K562 (cell line): Measurements from ENCODE around the gene ANTKMT. TPM values are rescaled to one million over a fixed set of nuclear protein-coding genes. Genes with fewer than 3 reads are reported as not detected.

ENCODE experiments used
- ATAC-seq: fragments of 200-7000 bp; cut with Tn5 transposase; 3 replicates; pipeline ENCODE4 v1.9.1; 2020; ENCODE audit warnings: moderate library complexity
- BruUV-seq: library from RNA; stranded (reverse); fragments of 400-500 nt; replicated peaks from 2 replicates; lab custom pipeline; 2021; lab: Mats Ljungman, UMichigan
- CTCF ChIA-PET: fragments of 300-600 bp; formaldehyde crosslinking; extraction: SDS; loops from one replicate; lab custom pipeline; 2021; ENCODE audit warnings: low intra/inter-chr PET ratio; lab: Yijun Ruan, JAX
- POLR2A ChIA-PET: fragments of 300-600, 350-650 bp; sonication (Branson Sonifier 250); formaldehyde crosslinking; extraction: SDS; loops from one replicate; lab custom pipeline; 2021; ENCODE audit warnings: antibody characterized with exemption, inconsistent platforms; lab: Yijun Ruan, JAX
- DNase-seq, 4 experiments: peaks; one replicate each; pipeline versions ENCODE4 v3.0.0 to v3.0.0-alpha.2; 2011 to 2018; ENCODE audit warnings: low spot score in 3 of 4, mixed read lengths in 3 of 4; ENCODE audit errors: extremely low read depth in 1 of 4
- FAIRE-seq: peaks from 2 replicates; lab custom pipeline; 2011; peaks lifted over from hg19 to GRCh38; lab: Jason Lieb, UNC
- H2AFZ ChIP-seq: 2 replicates; pipeline ENCODE4 v1.6.0; 2011; ENCODE audit warnings: low read depth, low read length, control low read depth, inconsistent platforms
- H3K27ac ChIP-seq: fragments of 200-600 bp; 3 replicates; pipeline ENCODE4 v1.8.0; 2011; ENCODE audit warnings: low read depth, mild to moderate bottlenecking, control low read depth, inconsistent platforms, low read length, moderate library complexity, mixed read lengths; ENCODE audit errors: extremely low read depth
- H3K27me3 ChIP-seq, 2 experiments: fragments of 300-600 bp in 1 of 2; 2 replicates in 1 of 2; 3 replicates in 1 of 2; pipeline versions ENCODE4 v1.6.0 to v1.8.0; 2011; ENCODE audit warnings: inconsistent platforms in 2 of 2, low read length in 2 of 2, mild to moderate bottlenecking in 1 of 2, mixed read lengths in 1 of 2, moderate library complexity in 1 of 2; ENCODE audit not compliant: control insufficient read depth in 2 of 2, insufficient read depth in 2 of 2
- H3K36me3 ChIP-seq: fragments of 300-600 bp; 3 replicates; pipeline ENCODE4 v1.8.0; 2011; ENCODE audit warnings: mild to moderate bottlenecking, low read length, inconsistent platforms; ENCODE audit not compliant: control insufficient read depth, insufficient read depth
- H3K4me1 ChIP-seq, 2 experiments: fragments of 200-600 bp in 1 of 2; replicated peaks in 1 of 2; 2 replicates in 1 of 2; 3 replicates in 1 of 2; pipeline versions ENCODE4 v1.5.1 to v1.8.0; 2011; ENCODE audit warnings: inconsistent platforms in 2 of 2, low read length in 2 of 2, mild to moderate bottlenecking in 1 of 2, mixed read lengths in 1 of 2, moderate library complexity in 1 of 2; ENCODE audit not compliant: control insufficient read depth in 2 of 2, insufficient read depth in 2 of 2
- H3K4me2 ChIP-seq: 2 replicates; pipeline ENCODE4 v1.6.1; 2011; ENCODE audit warnings: low read length, control low read depth, inconsistent platforms, mixed read lengths; ENCODE audit not compliant: insufficient read depth
- H3K4me3 ChIP-seq: fragments of 200-600 bp; sonication (generic), shearing (Covaris generic); 2 replicates; pipeline ENCODE4 v1.5.1; 2016; ENCODE audit warnings: control low read depth, inconsistent platforms
- H3K79me2 ChIP-seq: fragments of 200-600 bp; 3 replicates; pipeline ENCODE4 v1.8.0; 2011; ENCODE audit warnings: low read length, inconsistent platforms; ENCODE audit not compliant: control insufficient read depth, insufficient read depth
- H3K9ac ChIP-seq, 2 experiments: 2 replicates each; pipeline versions ENCODE4 v1.6.0 to v1.6.1; 2011; ENCODE audit warnings: low read depth in 2 of 2, low read length in 2 of 2, control low read depth in 1 of 2, inconsistent platforms in 1 of 2, mild to moderate bottlenecking in 1 of 2, mixed read lengths in 1 of 2; ENCODE audit not compliant: insufficient read depth in 1 of 2
- H3K9me1 ChIP-seq: one replicate; pipeline ENCODE4 v1.6.0; 2011; ENCODE audit warnings: inconsistent platforms, mild to moderate bottlenecking, low read length, moderate library complexity; ENCODE audit not compliant: control insufficient read depth, insufficient read depth
- H3K9me3 ChIP-seq: replicated peaks from 2 replicates; pipeline ENCODE4 v1.5.1; 2011; ENCODE audit warnings: low read depth, low read length, inconsistent platforms; ENCODE audit not compliant: control insufficient read depth, insufficient read depth
- H4K20me1 ChIP-seq: replicated peaks from 2 replicates; pipeline ENCODE4 v1.6.1; 2011; ENCODE audit warnings: low read length, inconsistent platforms, mixed read lengths; ENCODE audit not compliant: control insufficient read depth, insufficient read depth
- ARNT ChIP-seq, 2 experiments: fragments of 450-650 bp; IDR thresholded peaks; 2 replicates each; pipeline ENCODE4 v1.6.1; 2016; ENCODE audit warnings: mild to moderate bottlenecking in 1 of 2
- CBX1 ChIP-seq: sonication (generic); IDR thresholded peaks from 2 replicates; pipeline ENCODE4 v1.6.1; 2016; ENCODE audit warnings: antibody characterized with exemption, low read depth, mild to moderate bottlenecking
- CSDE1 ChIP-seq, 2 experiments: fragments of 450-650 bp; IDR thresholded peaks; 2 replicates each; pipeline ENCODE4 v1.6.1; 2016; ENCODE audit warnings: mild to moderate bottlenecking in 1 of 2
- FIP1L1 ChIP-seq: fragments of 200-400 bp; formaldehyde crosslinking; IDR thresholded peaks from 2 replicates; pipeline ENCODE4 v1.6.1; 2018; ENCODE audit warnings: mild to moderate bottlenecking, low read depth, low read length; ENCODE audit not compliant: poor library complexity, severe bottlenecking
- GABPA ChIP-seq: fragments of 200-800 bp; sonication (Bioruptor generic); conservative IDR thresholded peaks from 2 replicates; pipeline ENCODE4 v1.6.1; 2016; ENCODE audit warnings: low read depth, missing genetic modification characterization, missing compliant biosample characterization
- KLF10 ChIP-seq: fragments of 250-450 bp; sonication (Bioruptor Pico); IDR thresholded peaks from 2 replicates; pipeline ENCODE4 v1.6.1; 2021; ENCODE audit warnings: matching md5 sums
- KLF13 ChIP-seq: fragments of 450-650 bp; IDR thresholded peaks from 2 replicates; pipeline ENCODE4 v1.6.1; 2016; ENCODE audit warnings: missing genetic modification characterization, low read depth, mild to moderate bottlenecking, missing compliant biosample characterization, moderate library complexity, borderline replicate concordance
- MEF2A ChIP-seq: IDR thresholded peaks from 2 replicates; pipeline ENCODE4 v1.6.1; 2011; ENCODE audit warnings: low read depth, mild to moderate bottlenecking, low read length, moderate library complexity; ENCODE audit not compliant: control insufficient read depth
- MYC ChIP-seq, 2 experiments: fragments of 250-450 bp in 1 of 2; sonication (Bioruptor Pico) in 1 of 2; IDR thresholded peaks; 2 replicates each; pipeline versions ENCODE4 v1.5.1 to v1.6.1; 2012 to 2021; ENCODE audit warnings: low read depth in 2 of 2, borderline replicate concordance in 1 of 2, improper control_type of control experiment in 1 of 2, low read length in 1 of 2, mild to moderate bottlenecking in 1 of 2, moderate library complexity in 1 of 2
- MYNN ChIP-seq, 2 experiments: sonication (generic); formaldehyde crosslinking in 1 of 2; IDR thresholded peaks; 2 replicates each; pipeline versions ENCODE4 v1.5.0 to v1.6.1; 2016 to 2020; ENCODE audit warnings: antibody characterized with exemption in 1 of 2, missing genetic modification reagents in 1 of 2
- NFXL1 ChIP-seq: fragments of 450-650 bp; formaldehyde crosslinking; IDR thresholded peaks from 2 replicates; pipeline ENCODE4 v1.4.0; 2021; ENCODE audit warnings: mild to moderate bottlenecking
- RB1 ChIP-seq: fragments of 450-650 bp; IDR thresholded peaks from 2 replicates; pipeline ENCODE4 v1.6.1; 2017; ENCODE audit warnings: low read depth, mild to moderate bottlenecking
- RBFOX2 ChIP-seq: fragments of 200-400 bp; formaldehyde crosslinking; IDR thresholded peaks from 2 replicates; pipeline ENCODE4 v1.6.1; 2017; ENCODE audit warnings: low read depth, mild to moderate bottlenecking, low read length, moderate library complexity
- SAP30 ChIP-seq: fragments of 200-600 bp; sonication (generic); IDR thresholded peaks from 2 replicates; pipeline ENCODE4 v1.6.1; 2012; ENCODE audit warnings: borderline replicate concordance, low read depth, mild to moderate bottlenecking, moderate library complexity, low read length, control low read depth, inconsistent platforms; ENCODE audit not compliant: insufficient read depth, poor library complexity, severe bottlenecking
- U2AF2 ChIP-seq: fragments of 200-400 bp; formaldehyde crosslinking; optimal IDR thresholded peaks from 2 replicates; pipeline ENCODE3; 2017; ENCODE audit warnings: low read depth, mild to moderate bottlenecking, low read length
- YY1 ChIP-seq, 3 experiments: IDR thresholded peaks; 2 replicates each; pipeline ENCODE4 v1.6.1; 2011; ENCODE audit warnings: low read length in 2 of 3, mild to moderate bottlenecking in 2 of 3, moderate library complexity in 2 of 3, borderline replicate concordance in 1 of 3, control low read depth in 1 of 3, low read depth in 1 of 3; ENCODE audit not compliant: insufficient read depth in 3 of 3, insufficient replicate concordance in 2 of 3, control insufficient read depth in 1 of 3, insufficient read length in 1 of 3; ENCODE audit errors: extremely low read depth in 1 of 3
- ZBTB7A ChIP-seq: IDR thresholded peaks from 2 replicates; pipeline ENCODE4 v1.6.1; 2011; ENCODE audit warnings: low read depth, mild to moderate bottlenecking, low read length, moderate library complexity, borderline replicate concordance; ENCODE audit not compliant: control insufficient read depth
- WGBS: fragments of 100-300 bp; shearing (Covaris generic); methylation state at CpG from one replicate; pipeline ENCODE4 v1.1.6; 2016; ENCODE audit warnings: low coverage, mixed read lengths; ENCODE audit not compliant: insufficient coverage; ENCODE audit errors: missing lambda C conversion rate; 5-methylcytosine and 5-hydroxymethylcytosine counted together
- in situ Hi-C: fragments of 300-500 bp; cut with MboI; formaldehyde crosslinking; loops from 4 replicates; pipeline ENCODE4 v1.15.0; 2018; ENCODE audit warnings: inconsistent platforms, mixed read lengths
- intact Hi-C: fragments of 100-400 bp; cut with micrococcal nuclease; formaldehyde crosslinking; loops from 2 replicates; pipeline ENCODE4 v1.14.2; 2022
- polyA plus RNA-seq, 8 experiments: library from polyadenylated mRNA; depleted of rRNA in 4 of 8; stranded (reverse) in 5 of 8; unstranded in 3 of 8; fragments of >200 nt; fragmentation: Nextera tagmentation in 2 of 8; fragmentation: Illumina TruSeq in 1 of 8; extraction: Ambion mirVana in 2 of 8; extraction: Trizol in 1 of 8; gene quantifications; 2 replicates each; pipeline versions ENCODE4 v1.2.1 to v1.2.3, GENCODE V29; 2011 to 2014; ENCODE audit warnings: inconsistent platforms in 1 of 8, missing spikeins in 1 of 8
- total RNA-seq, 7 experiments: library from RNA; depleted of rRNA in 6 of 7; stranded (reverse); fragments of >200 nt in 6 of 7; fragmentation: Illumina TruSeq in 2 of 7; extraction: Trizol in 2 of 7; gene quantifications; 2 replicates each; pipeline versions ENCODE4 v1.2.1 to v1.2.3, GENCODE V29; 2011 to 2021; ENCODE audit warnings: low replicate concordance in 1 of 7
- TF ChIP-seq, protein P1 (sequence below): sonication (generic); formaldehyde crosslinking; IDR thresholded peaks from 2 replicates; pipeline ENCODE4 v1.5.0; 2020; ENCODE audit warnings: missing genetic modification reagents

Gene ANTKMT
- total and polyA plus RNA-seq, 9 of the 15 experiments (the other 6 are each of a cell fraction or from before 2014, with no cell fraction given): 0.58 to 217 (median 19.1) TPM

GRCh38 chr16:715477-716199 lies 5.3 kb upstream of the ANTKMT start (continued):
- peak; percentile 67 for TF ChIP-seq SAP30
- TF ChIP-seq ARNT (IDR thresholded peaks at IDR 0.05): no peak
- TF ChIP-seq NFXL1 (CRISPR knock-in tag): no peak
- peak; percentile 48; the same call in 1 of the 2 replicates for TF ChIP-seq KLF13
- TF ChIP-seq CBX1: 0 out of 2 replicates have a peak, but pooled peaks have one; percentile 7
- TF ChIP-seq GABPA (tag): 0 out of 2 replicates have a peak, but pooled peaks have one; percentile 35
- TF ChIP-seq, protein P1, sequence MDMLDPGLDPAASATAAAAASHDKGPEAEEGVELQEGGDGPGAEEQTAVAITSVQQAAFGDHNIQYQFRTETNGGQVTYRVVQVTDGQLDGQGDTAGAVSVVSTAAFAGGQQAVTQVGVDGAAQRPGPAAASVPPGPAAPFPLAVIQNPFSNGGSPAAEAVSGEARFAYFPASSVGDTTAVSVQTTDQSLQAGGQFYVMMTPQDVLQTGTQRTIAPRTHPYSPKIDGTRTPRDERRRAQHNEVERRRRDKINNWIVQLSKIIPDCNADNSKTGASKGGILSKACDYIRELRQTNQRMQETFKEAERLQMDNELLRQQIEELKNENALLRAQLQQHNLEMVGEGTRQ (CRISPR knock-in tag): no peak
- peak; percentile 48 for TF ChIP-seq FIP1L1
- TF ChIP-seq, all 486 proteins: peak for 43

GRCh38 chr16:716200-716568 lies 4.8 kb upstream of the ANTKMT start:
- Histone ChIP-seq H3K4me2 (peak overlapping the region; percentile 77), H3K9me1 (peaks cover 3% of the 10 kb centered on the region), H3K27ac (peak overlapping the region; percentile 23; the same call in 1 of the 3 replicates), H3K9ac (peak overlapping the region; percentile 42 to 92; a peak in 3 of 4 replicates), H3K36me3 (peaks cover 19% of the 10 kb centered on the region; the same call in 2 of the 3 replicates), H4K20me1 (no peaks in the 10 kb centered on the region; the same call in 1 of the 2 replicates), H3K79me2 (peaks cover 32% of the 10 kb centered on the region), H3K4me1 (peaks cover 12 to 85% of the 10 kb centered on the region in 2 experiments; a peak in 4 of 5 replicates), H3K4me3 (peak overlapping the region; percentile 68), H2AFZ (0 out of 2 replicates have a peak overlapping the region, but pooled peaks have one; percentile 59), H3K27me3 (no peaks in the 10 kb centered on the region), H3K9me3 (no peaks in the 10 kb centered on the region)
- intact Hi-C loops: no loop called here
- BruUV-seq: TSS peak; percentile 58
- ChIA-PET CTCF (no interaction called here), POLR2A (interaction anchor here (0.6 to 1.7 kb wide), 7 partner anchors 9 to 154 kb away, joined by 3 to 5 read pairs (median 3); partner anchors contain the start of genes CCDC78, CHTF18 and RPUSD1)
- ATAC-seq (no peak), FAIRE-seq (no peak), DNase-seq (peak; percentile 34 to 72 (median 44))
- in situ Hi-C loops: loop anchor here (10.0 kb wide), 1 partner anchor 339 kb away; no protein-coding TSS in a partner anchor
- 15% methylated on average over 12 of the region's 12 CpGs for WGBS
- no peak for TF ChIP-seq CSDE1 (IDR thresholded peaks at IDR 0.05)
- 0 out of 2 replicates have a peak, but pooled peaks have one; percentile 4 for TF ChIP-seq RBFOX2
- peak; percentile 47; the same call in 1 of the 2 replicates for TF ChIP-seq ZBTB7A
- no peak for TF ChIP-seq MEF2A
- no peak for TF ChIP-seq KLF10 (CRISPR knock-in tag)
- TF ChIP-seq U2AF2: no peak
- no peak for TF ChIP-seq MYC (IDR thresholded peaks at IDR 0.05; ENCODE audit: low read depth, low read length)
- no peak for TF ChIP-seq MYC (CRISPR knock-in tag; IDR thresholded peaks at IDR 0.05; ENCODE audit: borderline replicate concordance, low read depth)
- TF ChIP-seq RB1: no peak
- peak in 1 of 3 experiments; percentile 7 for TF ChIP-seq YY1 (IDR thresholded peaks at IDR 0.05; ENCODE audit: borderline replicate concordance in 1 of 3, control insufficient read depth in 1 of 3, extremely low read depth in 1 of 3, insufficient read depth in 3 of 3, insufficient read length in 1 of 3, insufficient replicate concordance in 2 of 3, low read depth in 1 of 3, low read length in 2 of 3)
- peak; percentile 79; the same call in 1 of the 2 replicates for TF ChIP-seq MYNN (IDR thresholded peaks at IDR 0.05)
- TF ChIP-seq MYNN (CRISPR knock-in tag; IDR thresholded peaks at IDR 0.05): no peak; the same call in 1 of the 2 replicates
